Inferior parietal cortex (tissue), 1 donor: ENCODE measurements around the gene CDCA3.

ENCODE experiments used
- DNase-seq: peaks from one replicate; pipeline ENCODE4 v3.0.0-alpha.2; 2016; ENCODE audit errors: extremely low spot score

The CDCA3 gene

GRCh38 chr12:6832125-6832524 lies 19.0 kb downstream of the CDCA3 start:
- DNase-seq = no peak

DNA sequence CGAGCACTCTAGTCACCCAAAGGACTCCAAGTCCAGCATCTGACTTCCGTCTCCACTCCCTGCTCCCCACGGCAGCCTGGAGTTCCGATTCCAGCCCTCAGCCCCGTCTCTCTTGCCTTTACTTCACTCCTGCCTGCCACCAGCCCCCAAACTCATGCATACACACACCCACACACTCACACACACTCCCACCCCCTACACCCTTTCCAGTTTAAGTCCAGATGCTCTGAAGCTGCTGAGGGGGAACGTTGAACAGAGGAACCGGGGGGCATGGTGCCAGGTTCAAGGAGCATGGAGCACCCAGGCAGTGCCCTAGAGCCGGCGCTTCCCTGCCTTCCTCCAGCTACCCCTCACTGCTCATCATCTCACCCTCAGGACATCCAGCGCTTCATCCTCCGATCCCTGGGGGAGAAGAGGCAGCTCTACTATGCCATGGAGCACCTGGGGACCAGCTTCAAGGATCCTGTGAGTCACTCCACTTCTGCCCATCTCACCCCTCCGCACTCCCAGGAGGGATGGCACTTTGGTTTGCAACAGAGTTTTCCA lies 19.6 kb downstream of the CDCA3 start:
- DNase-seq = no peak

DNA sequence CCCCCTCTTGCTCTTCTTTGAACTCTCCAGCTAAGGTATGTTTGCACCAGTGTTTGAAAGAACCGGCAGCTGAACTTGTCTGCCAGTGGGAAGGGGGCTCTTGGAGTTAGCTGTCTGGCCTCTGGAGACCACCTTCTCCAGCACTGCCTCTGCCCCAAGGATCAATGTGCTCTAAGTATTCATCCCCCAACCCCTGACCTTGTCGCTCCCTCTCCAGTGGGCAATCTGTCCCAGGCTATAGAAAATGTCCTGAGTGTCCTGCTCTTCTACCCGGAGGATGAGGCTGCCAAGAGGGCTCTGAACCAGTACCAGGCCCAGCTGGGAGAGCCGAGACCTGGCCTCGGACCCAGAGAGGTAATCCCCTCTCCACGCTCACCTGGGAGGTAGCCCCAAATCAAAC lies 20.1 kb downstream of the CDCA3 start:
- DNase-seq = no peak

- DNase-seq = no peak
These were observed 20.7 kb downstream of the CDCA3 start for GRCh38 chr12:6830286-6830890.

DNA sequence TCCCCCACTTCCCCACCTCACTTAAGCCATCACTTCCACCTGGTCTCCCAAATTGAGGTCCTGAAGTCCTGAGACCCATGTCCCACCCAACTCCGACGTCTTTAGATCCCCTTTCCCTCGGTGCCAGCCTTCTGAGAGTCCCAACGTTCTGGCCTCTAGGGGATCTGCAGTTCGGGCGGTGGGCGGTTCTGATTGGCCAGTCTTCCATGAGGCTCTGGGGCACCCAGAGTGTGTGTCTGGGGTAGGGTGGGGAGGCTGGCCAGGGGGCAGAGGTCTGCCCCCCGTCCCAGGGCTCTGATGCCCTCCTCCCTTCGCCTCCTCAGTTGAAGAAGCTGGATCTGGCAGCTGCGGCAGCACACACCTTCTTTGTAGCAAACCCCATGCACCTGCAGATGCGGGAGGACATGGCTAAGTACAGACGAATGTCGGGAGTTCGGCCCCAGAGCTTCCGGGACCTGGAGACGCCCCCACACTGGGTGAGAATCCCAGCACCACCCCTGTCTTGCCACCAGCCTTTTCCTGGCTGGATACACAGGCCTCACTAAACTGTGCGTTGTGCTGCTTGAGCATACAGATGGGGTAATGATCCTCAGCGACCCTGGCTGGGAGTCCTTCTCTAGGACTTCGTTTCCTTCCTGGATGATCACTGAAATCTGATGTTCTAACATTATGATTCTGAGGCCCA lies 21.4 kb downstream of the CDCA3 start:
- no peak for DNase-seq

GRCh38 chr12:6828781-6829535 lies 22.1 kb downstream of the CDCA3 start:
- no peak for DNase-seq

GRCh38 chr12:6827982-6828780 lies 22.9 kb downstream of the CDCA3 start, which contains the start of gene P3H3:
TSS of gene P3H3 (plus strand) at chr12:6828407. CDS start at chr12:6828441, 34 bp downstream.
- DNase-seq = no peak

DNA sequence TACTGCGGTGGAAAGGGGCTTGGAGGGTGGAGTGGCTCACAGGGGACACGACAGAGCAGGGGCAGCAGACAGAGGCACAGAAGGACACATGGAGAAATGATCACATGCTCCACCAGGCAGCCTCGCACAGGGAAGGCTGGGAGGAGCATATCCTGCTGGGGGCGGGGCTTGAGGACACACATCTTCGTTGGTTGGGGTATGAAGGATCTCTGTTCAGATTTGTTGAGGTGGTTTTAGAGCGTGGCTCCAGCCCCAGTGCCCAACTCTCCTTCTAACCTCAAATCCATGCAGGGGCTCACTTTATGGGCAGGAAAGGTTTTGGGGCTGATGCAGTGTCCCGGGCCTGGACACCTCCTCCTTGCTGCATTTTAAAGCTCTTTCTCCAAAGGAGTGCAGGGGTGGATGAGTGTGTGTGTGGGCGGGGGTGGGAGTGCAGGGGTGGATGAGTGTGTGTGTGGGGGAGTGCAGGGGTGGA lies 23.6 kb downstream of the CDCA3 start:
- peak; percentile 72 for DNase-seq

DNA sequence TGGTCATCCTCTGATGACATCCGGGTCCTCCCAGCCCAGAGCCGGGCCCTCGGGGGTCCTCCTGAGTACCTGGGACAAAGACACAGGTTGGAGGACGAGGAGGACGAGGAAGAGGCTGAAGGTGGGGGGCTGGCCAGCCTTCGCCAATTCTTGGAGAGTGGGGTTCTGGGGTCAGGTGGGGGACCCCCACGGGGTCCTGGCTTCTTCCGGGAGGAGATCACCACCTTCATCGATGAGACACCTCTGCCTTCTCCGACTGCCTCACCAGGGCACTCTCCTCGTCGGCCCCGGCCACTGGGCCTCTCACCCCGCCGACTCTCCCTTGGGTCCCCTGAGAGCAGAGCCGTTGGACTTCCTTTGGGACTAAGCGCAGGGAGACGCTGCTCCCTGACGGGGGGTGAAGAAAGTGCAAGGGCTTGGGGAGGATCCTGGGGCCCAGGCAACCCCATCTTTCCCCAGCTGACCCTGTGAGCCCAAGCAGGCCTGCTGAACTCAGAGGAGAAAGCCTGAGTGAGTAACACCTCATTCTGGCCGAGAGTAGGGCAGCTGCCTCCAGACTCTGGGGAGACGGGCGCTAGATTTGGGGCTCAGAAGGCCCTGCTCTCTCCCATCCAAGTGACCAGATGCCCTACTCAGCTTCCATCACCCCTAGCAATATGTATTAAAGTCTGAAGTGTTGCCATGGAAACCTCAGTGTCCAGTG lies 24.2 kb downstream of the CDCA3 start:
- no peak for DNase-seq

DNA sequence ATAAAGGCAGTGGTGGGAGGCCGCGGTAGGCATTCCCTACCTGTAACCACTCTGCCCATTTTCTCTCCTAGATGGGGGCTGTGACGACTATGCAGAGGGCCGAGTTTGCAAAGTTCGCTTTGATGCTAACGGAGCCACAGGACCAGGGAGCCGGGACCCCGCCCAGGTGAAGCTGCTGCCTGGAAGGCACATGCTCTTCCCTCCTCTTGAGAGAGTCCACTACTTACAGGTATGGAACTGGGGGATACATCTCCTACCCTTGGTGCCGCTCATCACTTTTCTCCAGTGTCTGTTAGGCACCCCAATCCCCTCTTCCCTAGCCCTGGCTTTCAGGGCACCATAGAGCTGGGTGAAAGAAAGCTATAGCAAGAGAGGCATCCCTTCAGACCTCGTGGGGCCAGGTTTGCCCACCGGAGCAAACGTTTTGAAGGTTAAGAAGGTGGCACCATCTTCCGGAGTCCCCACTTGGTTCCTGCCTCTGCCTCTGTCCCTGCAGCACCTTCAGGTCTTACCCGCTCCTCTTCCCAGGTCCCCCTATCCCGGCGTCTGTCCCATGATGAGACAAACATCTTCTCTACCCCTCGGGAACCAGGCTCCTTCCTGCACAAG lies 24.9 kb downstream of the CDCA3 start:
- no peak for DNase-seq

- peak; percentile 87 for DNase-seq
These were observed 25.5 kb downstream of the CDCA3 start for GRCh38 chr12:6825398-6826124.

- DNase-seq = no peak
These were observed 26.1 kb downstream of the CDCA3 start for GRCh38 chr12:6824901-6825381.

DNA sequence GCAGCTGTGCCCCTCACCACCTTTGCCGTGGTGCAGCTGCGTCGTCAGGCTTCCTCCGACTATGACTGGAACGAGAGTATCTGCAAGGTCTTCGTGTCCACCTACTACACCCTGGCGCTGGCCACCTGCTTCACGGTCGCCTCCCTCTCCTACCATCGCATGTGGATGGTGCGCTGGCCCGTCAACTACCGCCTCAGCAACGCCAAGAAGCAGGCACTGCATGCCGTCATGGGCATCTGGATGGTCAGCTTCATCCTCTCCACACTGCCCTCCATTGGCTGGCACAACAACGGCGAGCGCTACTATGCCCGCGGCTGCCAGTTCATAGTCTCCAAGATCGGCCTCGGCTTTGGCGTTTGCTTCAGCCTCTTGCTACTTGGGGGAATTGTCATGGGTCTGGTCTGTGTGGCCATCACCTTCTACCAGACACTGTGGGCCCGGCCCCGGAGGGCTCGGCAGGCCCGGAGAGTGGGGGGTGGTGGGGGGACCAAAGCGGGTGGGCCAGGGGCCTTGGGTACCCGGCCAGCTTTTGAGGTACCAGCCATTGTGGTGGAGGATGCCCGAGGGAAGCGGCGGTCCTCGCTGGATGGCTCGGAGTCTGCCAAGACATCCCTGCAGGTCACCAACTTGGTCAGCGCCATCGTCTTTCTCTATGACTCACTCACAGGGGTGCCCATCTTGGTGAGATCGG lies 26.9 kb downstream of the CDCA3 start:
- no peak for DNase-seq

DNA sequence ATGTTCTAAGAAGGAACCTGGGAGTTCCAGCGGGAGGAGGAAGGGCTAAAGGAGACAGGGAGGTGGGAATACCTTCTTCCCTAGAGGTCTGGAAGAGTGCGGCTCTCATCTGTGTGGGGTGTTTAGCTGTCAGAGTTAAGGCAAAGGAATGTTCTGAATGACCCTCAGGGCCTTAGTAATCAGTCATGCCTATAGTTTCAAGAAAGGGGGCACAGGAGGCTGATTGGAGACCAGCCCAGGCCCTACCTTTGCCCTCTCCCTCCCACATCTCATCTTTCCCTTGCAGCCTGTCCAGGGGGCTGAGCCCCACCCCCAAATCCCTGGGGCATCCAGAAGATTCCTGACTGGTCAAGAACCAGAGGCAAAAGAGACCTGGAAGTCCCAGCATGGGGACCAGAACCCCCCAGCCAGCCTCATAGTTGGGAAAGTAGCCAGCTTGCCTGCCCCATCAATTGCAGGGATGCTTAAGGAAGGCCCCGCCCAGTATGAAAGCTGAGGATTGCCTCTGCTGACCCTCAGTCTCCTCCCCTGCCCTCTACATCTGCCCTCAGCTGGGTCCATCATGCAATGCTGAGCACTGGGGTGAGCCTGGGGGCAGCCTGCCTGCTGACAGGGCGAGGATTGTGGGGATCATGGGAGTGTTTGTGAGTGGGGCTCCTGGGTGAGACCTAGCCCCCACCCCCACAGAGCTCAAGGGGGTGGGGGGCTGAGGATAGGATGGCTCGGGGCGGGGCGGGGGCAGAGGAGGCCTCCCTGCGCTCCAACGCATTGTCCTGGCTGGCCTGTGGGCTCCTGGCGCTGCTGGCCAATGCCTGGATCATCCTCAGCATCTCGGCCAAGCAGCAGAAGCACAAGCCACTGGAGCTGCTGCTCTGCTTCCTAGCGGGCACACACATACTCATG lies 27.7 kb downstream of the CDCA3 start:
- DNase-seq = no peak

- no peak for DNase-seq
These were observed 28.5 kb downstream of the CDCA3 start for GRCh38 chr12:6822426-6823135.

- no peak for DNase-seq
These were observed 29.3 kb downstream of the CDCA3 start, which contains the start of gene GPR162 for GRCh38 chr12:6821591-6822425. TSS of gene GPR162 (plus strand) at chr12:6821821. CDS start at chr12:6823899, 2,078 bp downstream.
